WTC11 (cell line): ENCODE data around the gene TRUB1.

ENCODE experiments used
- CBFB ChIP-seq: sonication (generic); formaldehyde crosslinking; IDR thresholded peaks from 2 replicates; pipeline ENCODE4 v1.8.1; 2022; ENCODE audit warnings: mild to moderate bottlenecking, low read depth, missing genetic modification reagents
- CTCF ChIP-seq: fragments of 200-600 bp; IDR thresholded peaks from 2 replicates; pipeline ENCODE4 v1.8.0; 2022; ENCODE audit warnings: antibody characterized with exemption
- FOXK1 ChIP-seq: sonication (generic); formaldehyde crosslinking; IDR thresholded peaks from 2 replicates; pipeline ENCODE4 v1.8.0; 2022; ENCODE audit warnings: mild to moderate bottlenecking, moderate library complexity, missing genetic modification reagents
- RELA ChIP-seq: sonication (generic); formaldehyde crosslinking; IDR thresholded peaks from 2 replicates; pipeline ENCODE4 v1.8.1; 2022; ENCODE audit warnings: missing genetic modification reagents, mild to moderate bottlenecking, borderline replicate concordance
- TF ChIP-seq, protein P1 (sequence below): sonication (generic); formaldehyde crosslinking; IDR thresholded peaks from 2 replicates; pipeline ENCODE4 v1.8.1; 2022; ENCODE audit warnings: mild to moderate bottlenecking, missing genetic modification reagents, moderate library complexity, borderline replicate concordance

- TF ChIP-seq FOXK1 (CRISPR knock-in tag): no peak
- TF ChIP-seq, protein P1, sequence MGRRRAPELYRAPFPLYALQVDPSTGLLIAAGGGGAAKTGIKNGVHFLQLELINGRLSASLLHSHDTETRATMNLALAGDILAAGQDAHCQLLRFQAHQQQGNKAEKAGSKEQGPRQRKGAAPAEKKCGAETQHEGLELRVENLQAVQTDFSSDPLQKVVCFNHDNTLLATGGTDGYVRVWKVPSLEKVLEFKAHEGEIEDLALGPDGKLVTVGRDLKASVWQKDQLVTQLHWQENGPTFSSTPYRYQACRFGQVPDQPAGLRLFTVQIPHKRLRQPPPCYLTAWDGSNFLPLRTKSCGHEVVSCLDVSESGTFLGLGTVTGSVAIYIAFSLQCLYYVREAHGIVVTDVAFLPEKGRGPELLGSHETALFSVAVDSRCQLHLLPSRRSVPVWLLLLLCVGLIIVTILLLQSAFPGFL: no peak
- no peak for TF ChIP-seq CBFB (CRISPR knock-in tag)
- no peak for TF ChIP-seq CTCF
- no peak for TF ChIP-seq RELA
Measured at GRCh38 chr10:114973997-114974396, 36.0 kb downstream of the TRUB1 start.
